Panc1 (cell line): ENCODE data around the gene TMEM81. TPM values are rescaled to one million over a fixed set of nuclear protein-coding genes. Genes with fewer than 3 reads are reported as not detected.

Experiments used
- ATAC-seq: fragments of 200-7000 bp; cut with Tn5 transposase; 2 replicates; pipeline ENCODE4 v1.9.1; 2020; ENCODE audit warnings: mild to moderate bottlenecking, moderate library complexity
- BruUV-seq: library from RNA; stranded (reverse); fragments of 400-500 nt; replicated peaks from 2 replicates; lab custom pipeline; 2021; lab: Mats Ljungman, UMichigan
- CTCF ChIA-PET: fragments of 300-600 bp; sonication (Branson Sonifier 250); formaldehyde crosslinking; loops from one replicate; lab custom pipeline; 2022; ENCODE audit warnings: antibody characterized with exemption; lab: Charles Lee
- POLR2A ChIA-PET: fragments of 300-600 bp; sonication (Branson Sonifier 250); formaldehyde crosslinking; loops from one replicate; lab custom pipeline; 2022; ENCODE audit warnings: antibody characterized with exemption; lab: Charles Lee
- DNase-seq: peaks from one replicate; pipeline ENCODE4 v3.0.0-alpha.2; 2010; ENCODE audit warnings: low read depth, low spot score
- H3K27ac ChIP-seq: 2 replicates; pipeline ENCODE4 v1.5.1; 2011; ENCODE audit warnings: mild to moderate bottlenecking, low read length, inconsistent platforms
- H3K27me3 ChIP-seq: fragments of 200-500 bp; sonication (Bioruptor generic); 2 replicates; pipeline ENCODE4 v1.6.0; 2014; ENCODE audit warnings: low read length, inconsistent platforms; ENCODE audit not compliant: control insufficient read depth, insufficient read depth
- H3K36me3 ChIP-seq: fragments of 200-500 bp; sonication (Bioruptor generic); 2 replicates; pipeline ENCODE4 v1.5.1; 2014; ENCODE audit warnings: inconsistent platforms, mild to moderate bottlenecking, low read length, moderate library complexity; ENCODE audit not compliant: control insufficient read depth, insufficient read depth
- H3K4me1 ChIP-seq: 2 replicates; pipeline ENCODE4 v1.5.1; 2011; ENCODE audit warnings: inconsistent platforms, mild to moderate bottlenecking, low read length, moderate library complexity; ENCODE audit not compliant: control insufficient read depth, insufficient read depth
- H3K4me3 ChIP-seq, 2 experiments: 2 replicates each; pipeline ENCODE4 v1.5.1; 2011 to 2012; ENCODE audit warnings: low read depth in 2 of 2, low read length in 2 of 2, mild to moderate bottlenecking in 2 of 2, inconsistent platforms in 1 of 2, moderate library complexity in 1 of 2
- H3K9me3 ChIP-seq: fragments of 200-500 bp; sonication (Bioruptor generic); 2 replicates; pipeline ENCODE4 v1.5.1; 2014; ENCODE audit warnings: low read depth, mild to moderate bottlenecking, inconsistent platforms, low read length, moderate library complexity; ENCODE audit not compliant: control insufficient read depth, insufficient read depth
- CTCF ChIP-seq: fragments of 450-650 bp; IDR thresholded peaks from 2 replicates; pipeline ENCODE4 v1.5.1; 2017; ENCODE audit warnings: mild to moderate bottlenecking
- POLR2AphosphoS5 ChIP-seq: IDR thresholded peaks from 2 replicates; pipeline ENCODE4 v1.6.1; 2012; ENCODE audit warnings: mild to moderate bottlenecking, low read depth, low read length, moderate library complexity
- REST ChIP-seq, 2 experiments: IDR thresholded peaks; 2 replicates each; pipeline ENCODE4 v1.6.1; 2011 to 2012; ENCODE audit warnings: low read depth in 2 of 2, control low read depth in 1 of 2, low read length in 1 of 2, mild to moderate bottlenecking in 1 of 2, moderate library complexity in 1 of 2; ENCODE audit not compliant: insufficient read depth in 1 of 2
- SIN3A ChIP-seq: IDR thresholded peaks from 2 replicates; pipeline ENCODE4 v1.6.1; 2012; ENCODE audit warnings: low read depth, mild to moderate bottlenecking, low read length, moderate library complexity, borderline replicate concordance; ENCODE audit not compliant: insufficient read depth
- TCF7L2 ChIP-seq: IDR thresholded peaks from 2 replicates; pipeline ENCODE4 v1.6.1; 2011; ENCODE audit warnings: mild to moderate bottlenecking, low read depth, low read length, inconsistent platforms
- in situ Hi-C: cut with HindIII; loops from 2 replicates; pipeline ENCODE4 v1.10.0; 2016; ENCODE audit warnings: low sequenced_read_pairs, low pct_unique_long_range_greater_than_20kb
- intact Hi-C: fragments of 100-400 bp; cut with micrococcal nuclease; formaldehyde crosslinking; loops from one replicate; pipeline ENCODE4 v1.10.0; 2022; ENCODE audit not compliant: unreplicated experiment
- total RNA-seq: library from RNA; stranded (reverse); gene quantifications from one replicate; pipeline ENCODE4 v1.2.1, GENCODE V29; 2021; ENCODE audit not compliant: unreplicated experiment

The TMEM81 gene
- total RNA-seq, 1 experiment from 2014 or later: 4.0 TPM

GRCh38 chr1:205074513-205074912 is 9.7 kb downstream of the TMEM81 start:
- in situ Hi-C loops: no loop called here

GRCh38 chr1:205074084-205074483 is 10.2 kb downstream of the TMEM81 start:
- TF ChIP-seq CTCF (no peak), TCF7L2 (no peak), REST (IDR thresholded peaks at IDR 0.05; ENCODE audit: insufficient read depth in 1 of 2, low read depth in 2 of 2, low read length in 1 of 2) (no peak), SIN3A (no peak), POLR2AphosphoS5 (no peak)
- no peaks in the 10 kb centered on the region for H3K27me3 ChIP-seq
- no peak for DNase-seq
- no peaks in the 10 kb centered on the region for H3K36me3 ChIP-seq
- CTCF ChIA-PET: no interaction called here
- H3K27ac ChIP-seq: no peak overlapping the region
- H3K4me1 ChIP-seq: no peaks in the 10 kb centered on the region
- intact Hi-C loops: no loop called here
- BruUV-seq: no TSS peak
- POLR2A ChIA-PET: no interaction called here
- H3K9me3 ChIP-seq: no peaks in the 10 kb centered on the region
- in situ Hi-C loops: no loop called here
- no peak for ATAC-seq
- no peak overlapping the region for H3K4me3 ChIP-seq

More at GRCh38 chr1:205074513-205074912, 9.7 kb downstream of the TMEM81 start:
- Histone ChIP-seq H3K9me3 (no peaks in the 10 kb centered on the region), H3K4me3 (no peak overlapping the region), H3K27ac (no peak overlapping the region), H3K27me3 (no peaks in the 10 kb centered on the region), H3K4me1 (no peaks in the 10 kb centered on the region), H3K36me3 (no peaks in the 10 kb centered on the region)
- DNase-seq: no peak
- ATAC-seq: no peak
- intact Hi-C loops: no loop called here
- TF ChIP-seq TCF7L2 (no peak), SIN3A (no peak), REST (IDR thresholded peaks at IDR 0.05; ENCODE audit: insufficient read depth in 1 of 2, low read depth in 2 of 2, low read length in 1 of 2) (no peak), CTCF (no peak), POLR2AphosphoS5 (no peak)
- no TSS peak for BruUV-seq
- POLR2A ChIA-PET: no interaction called here
- CTCF ChIA-PET: interaction anchor here (0.9 to 1.8 kb wide), 2 partner anchors 13 to 85 kb away, joined by 4 to 7 read pairs; no protein-coding TSS in a partner anchor
